ENCODE data around the gene GTPBP4.

GTPBP4 gene

GRCh38 chr10:1047937-1048336 is 59.7 kb downstream of the GTPBP4 start:
- peak; percentile 18 for DNase-seq (ENCODE audit: low read depth)
- H3K4me3 ChIP-seq (ENCODE audit: low read depth, low read length), result peak overlapping the region; percentile 94
- TF ChIP-seq, protein P1, sequence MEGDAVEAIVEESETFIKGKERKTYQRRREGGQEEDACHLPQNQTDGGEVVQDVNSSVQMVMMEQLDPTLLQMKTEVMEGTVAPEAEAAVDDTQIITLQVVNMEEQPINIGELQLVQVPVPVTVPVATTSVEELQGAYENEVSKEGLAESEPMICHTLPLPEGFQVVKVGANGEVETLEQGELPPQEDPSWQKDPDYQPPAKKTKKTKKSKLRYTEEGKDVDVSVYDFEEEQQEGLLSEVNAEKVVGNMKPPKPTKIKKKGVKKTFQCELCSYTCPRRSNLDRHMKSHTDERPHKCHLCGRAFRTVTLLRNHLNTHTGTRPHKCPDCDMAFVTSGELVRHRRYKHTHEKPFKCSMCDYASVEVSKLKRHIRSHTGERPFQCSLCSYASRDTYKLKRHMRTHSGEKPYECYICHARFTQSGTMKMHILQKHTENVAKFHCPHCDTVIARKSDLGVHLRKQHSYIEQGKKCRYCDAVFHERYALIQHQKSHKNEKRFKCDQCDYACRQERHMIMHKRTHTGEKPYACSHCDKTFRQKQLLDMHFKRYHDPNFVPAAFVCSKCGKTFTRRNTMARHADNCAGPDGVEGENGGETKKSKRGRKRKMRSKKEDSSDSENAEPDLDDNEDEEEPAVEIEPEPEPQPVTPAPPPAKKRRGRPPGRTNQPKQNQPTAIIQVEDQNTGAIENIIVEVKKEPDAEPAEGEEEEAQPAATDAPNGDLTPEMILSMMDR (IDR thresholded peaks at IDR 0.05; ENCODE audit: low read depth, low read length), result no peak
- TF ChIP-seq POLR2A (IDR thresholded peaks at IDR 0.05; ENCODE audit: extremely low read depth, insufficient read length), result no peak
- no peak for TF ChIP-seq MYC (IDR thresholded peaks at IDR 0.05; ENCODE audit: low read depth, low read length)
- TF ChIP-seq MAX (IDR thresholded peaks at IDR 0.05; ENCODE audit: low read depth, low read length), result no peak

GRCh38 chr10:1048349-1048731 is 60.1 kb downstream of the GTPBP4 start:
- no peak for DNase-seq (ENCODE audit: low read depth)
- TF ChIP-seq POLR2A (IDR thresholded peaks at IDR 0.05; ENCODE audit: extremely low read depth, insufficient read length) (no peak), MAX (IDR thresholded peaks at IDR 0.05; ENCODE audit: low read depth, low read length) (no peak), MYC (IDR thresholded peaks at IDR 0.05; ENCODE audit: low read depth, low read length) (no peak)
- TF ChIP-seq, protein P1 (IDR thresholded peaks at IDR 0.05; ENCODE audit: low read depth, low read length), result no peak
- peak overlapping the region; percentile 94 for H3K4me3 ChIP-seq (ENCODE audit: low read depth, low read length)

GRCh38 chr10:1048732-1049424 is 60.6 kb downstream of the GTPBP4 start, which contains the start of gene IDI1:
TSS of gene IDI1 (minus strand) at chr10:1049119. CDS start at chr10:1049003, 116 bp downstream.
- TF ChIP-seq, protein P1 (IDR thresholded peaks at IDR 0.05; ENCODE audit: low read depth, low read length), result no peak
- TF ChIP-seq POLR2A (IDR thresholded peaks at IDR 0.05; ENCODE audit: extremely low read depth, insufficient read length) (peak; percentile 81), MAX (IDR thresholded peaks at IDR 0.05; ENCODE audit: low read depth, low read length) (no peak), MYC (IDR thresholded peaks at IDR 0.05; ENCODE audit: low read depth, low read length) (peak; percentile 67)

GRCh38 chr10:1049425-1049958 is 61.3 kb downstream of the GTPBP4 start:
- no peak for DNase-seq (ENCODE audit: low read depth)
- TF ChIP-seq MYC (IDR thresholded peaks at IDR 0.05; ENCODE audit: low read depth, low read length), result no peak
- no peak for TF ChIP-seq POLR2A (IDR thresholded peaks at IDR 0.05; ENCODE audit: extremely low read depth, insufficient read length)
- TF ChIP-seq MAX (IDR thresholded peaks at IDR 0.05; ENCODE audit: low read depth, low read length), result no peak
- TF ChIP-seq, protein P1 (IDR thresholded peaks at IDR 0.05; ENCODE audit: low read depth, low read length), result no peak

More at GRCh38 chr10:1048732-1049424, 60.6 kb downstream of the GTPBP4 start, which contains the start of gene IDI1:
- H3K4me3 ChIP-seq (ENCODE audit: low read depth, low read length), result peak within 1 kb of the TSS; percentile 94
- DNase-seq (ENCODE audit: low read depth), result peak; percentile 96

GRCh38 chr10:1050145-1050544 is 61.9 kb downstream of the GTPBP4 start:
- peak; percentile 42 for DNase-seq (ENCODE audit: low read depth)
- TF ChIP-seq POLR2A (IDR thresholded peaks at IDR 0.05; ENCODE audit: extremely low read depth, insufficient read length), result no peak
- TF ChIP-seq MYC (IDR thresholded peaks at IDR 0.05; ENCODE audit: low read depth, low read length), result no peak
- TF ChIP-seq, protein P1 (IDR thresholded peaks at IDR 0.05; ENCODE audit: low read depth, low read length), result no peak
- no peak for TF ChIP-seq MAX (IDR thresholded peaks at IDR 0.05; ENCODE audit: low read depth, low read length)
- H3K4me3 ChIP-seq (ENCODE audit: low read depth, low read length), result peak overlapping the region; percentile 91

More at GRCh38 chr10:1049425-1049958, 61.3 kb downstream of the GTPBP4 start:
- peak overlapping the region; percentile 91 for H3K4me3 ChIP-seq (ENCODE audit: low read depth, low read length)
